ENCODE results near the gene MAST4.

DNA sequence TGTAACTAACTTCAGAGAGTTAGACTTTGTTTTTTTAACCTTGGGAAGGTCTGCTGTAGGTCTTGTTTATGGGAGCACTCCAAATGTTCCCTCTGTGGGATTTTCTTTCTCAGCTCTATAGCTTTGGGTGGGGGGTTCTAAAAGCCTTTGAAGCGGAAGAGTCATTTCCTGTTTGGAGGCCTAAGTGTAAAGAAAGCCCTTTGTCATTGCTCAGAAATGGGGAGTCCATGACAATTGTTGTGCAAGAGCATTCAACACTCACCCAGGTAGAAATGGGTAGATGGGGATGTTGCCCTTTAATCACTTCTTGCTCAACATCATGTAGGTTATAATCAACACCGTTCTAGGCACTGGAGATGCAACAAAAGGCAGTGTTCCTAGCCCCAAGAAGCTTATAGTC, 30.3 kb upstream of the MAST4 start:
- TF ChIP-seq, protein P1, sequence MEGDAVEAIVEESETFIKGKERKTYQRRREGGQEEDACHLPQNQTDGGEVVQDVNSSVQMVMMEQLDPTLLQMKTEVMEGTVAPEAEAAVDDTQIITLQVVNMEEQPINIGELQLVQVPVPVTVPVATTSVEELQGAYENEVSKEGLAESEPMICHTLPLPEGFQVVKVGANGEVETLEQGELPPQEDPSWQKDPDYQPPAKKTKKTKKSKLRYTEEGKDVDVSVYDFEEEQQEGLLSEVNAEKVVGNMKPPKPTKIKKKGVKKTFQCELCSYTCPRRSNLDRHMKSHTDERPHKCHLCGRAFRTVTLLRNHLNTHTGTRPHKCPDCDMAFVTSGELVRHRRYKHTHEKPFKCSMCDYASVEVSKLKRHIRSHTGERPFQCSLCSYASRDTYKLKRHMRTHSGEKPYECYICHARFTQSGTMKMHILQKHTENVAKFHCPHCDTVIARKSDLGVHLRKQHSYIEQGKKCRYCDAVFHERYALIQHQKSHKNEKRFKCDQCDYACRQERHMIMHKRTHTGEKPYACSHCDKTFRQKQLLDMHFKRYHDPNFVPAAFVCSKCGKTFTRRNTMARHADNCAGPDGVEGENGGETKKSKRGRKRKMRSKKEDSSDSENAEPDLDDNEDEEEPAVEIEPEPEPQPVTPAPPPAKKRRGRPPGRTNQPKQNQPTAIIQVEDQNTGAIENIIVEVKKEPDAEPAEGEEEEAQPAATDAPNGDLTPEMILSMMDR (optimal IDR thresholded peaks at IDR 0.05 in 1 of 3, IDR thresholded peaks at IDR 0.05 in 1 of 3, conservative IDR thresholded peaks at IDR 0.05 in 1 of 3; ENCODE audit: extremely low read depth in 1 of 3, insufficient read depth in 2 of 3, low read length in 3 of 3): no peak
- TF ChIP-seq EZH2 (IDR thresholded peaks at IDR 0.05; ENCODE audit: low read length): no peak

All from keratinocyte (primary cell).